Naive thymus-derived CD8-positive, alpha-beta T cell (primary cell): Measurements from ENCODE around the gene FETUB. TPM values are rescaled to one million over a fixed set of nuclear protein-coding genes. Genes with fewer than 3 reads are reported as not detected.
"Not testable (repeated sequence)": the region's sequence is repeated elsewhere in the genome, so short reads cannot be mapped to it uniquely, and the experiment has no call there.

Experiments used
- ATAC-seq, 2 donors: fragments of 150-1000 bp; cut with Tn5 transposase in 1 of 2; sonication (Bioruptor Pico), chemical (Tn5 transposase) in 1 of 2; 1 replicate in 1 of 2; 2 replicates in 1 of 2; pipeline ENCODE4 v1.10.0; 2021; ENCODE audit warnings: mild to moderate bottlenecking in 2 of 2, moderate library complexity in 2 of 2
- POLR2A ChIA-PET: fragments of 350-600 bp; sonication (Branson Sonifier 250); formaldehyde crosslinking; loops from one replicate; lab custom pipeline; 2021; ENCODE audit warnings: antibody characterized with exemption; lab: Charles Lee
- DNase-seq, 10 donors: peaks; one replicate each; pipeline versions ENCODE4 v3.0.0 to v3.0.0-alpha.2; 2020 to 2022
- H3K27ac Mint-ChIP-seq, 10 donors: one replicate each; pipeline ENCODE4 v1.8.0; 2020 to 2022; ENCODE audit warnings: mild to moderate bottlenecking in 10 of 10, mixed read lengths in 10 of 10, moderate library complexity in 4 of 10, inconsistent platforms in 1 of 10
- H3K27me3 Mint-ChIP-seq, 5 donors: one replicate each; pipeline ENCODE4 v1.8.0; 2021 to 2022; ENCODE audit warnings: mixed read lengths in 5 of 5
- H3K36me3 Mint-ChIP-seq, 3 donors: one replicate each; pipeline ENCODE4 v1.8.0; 2020 to 2022; ENCODE audit warnings: mixed read lengths in 3 of 3, mild to moderate bottlenecking in 2 of 3, inconsistent platforms in 1 of 3
- H3K4me1 Mint-ChIP-seq, 4 donors: one replicate each; pipeline ENCODE4 v1.8.0; 2021 to 2022; ENCODE audit warnings: mixed read lengths in 4 of 4
- H3K4me3 Mint-ChIP-seq, 10 donors: one replicate each; pipeline ENCODE4 v1.8.0; 2020 to 2022; ENCODE audit warnings: mild to moderate bottlenecking in 10 of 10, mixed read lengths in 10 of 10, moderate library complexity in 6 of 10, inconsistent platforms in 1 of 10
- H3K9me3 Mint-ChIP-seq, 9 donors: one replicate each; pipeline ENCODE4 v1.8.0; 2020 to 2022; ENCODE audit warnings: mixed read lengths in 9 of 9, mild to moderate bottlenecking in 3 of 9, inconsistent platforms in 1 of 9, moderate library complexity in 1 of 9
- polyA plus RNA-seq, 3 donors: library from polyadenylated mRNA; unstranded; fragments of 300-500 nt; fragmentation: Illumina TruSeq; gene quantifications; one replicate each; pipeline ENCODE4 v1.2.3, GENCODE V29; 2021
- total RNA-seq, 8 experiments: library from RNA in 2 of 8; stranded (reverse) in 2 of 8; gene quantifications; one replicate each; pipeline ENCODE4 v1.2.3 and lab custom pipeline; 2021 to 2026

Gene FETUB
- total and polyA plus RNA-seq, 5 experiments from 2014 or later, result not detected

GRCh38 chr3:186627852-186628414 is 12.3 kb upstream of the FETUB start:
- H3K4me3 Mint-ChIP-seq, result no peak overlapping the region
- no peaks in the 10 kb centered on the region for H3K9me3 Mint-ChIP-seq
- H3K36me3 Mint-ChIP-seq, result no peaks in the 10 kb centered on the region
- no peak for DNase-seq
- ATAC-seq, result no peak
- POLR2A ChIA-PET, result no interaction called here
- no peak overlapping the region for H3K27ac Mint-ChIP-seq
- H3K4me1 Mint-ChIP-seq, result no peaks in the 10 kb centered on the region
- H3K27me3 Mint-ChIP-seq, result peaks cover 3 to 17% (median 4%) of the 10 kb centered on the region in 5 donors

- POLR2A ChIA-PET, result no interaction called here
- ATAC-seq (no peak), DNase-seq (no peak)
- H3K27ac Mint-ChIP-seq, result no peak overlapping the region
- H3K36me3 Mint-ChIP-seq, result no peaks in the 10 kb centered on the region
- H3K27me3 Mint-ChIP-seq, result peaks cover 0 to 14% (median 4%) of the 10 kb centered on the region in 5 donors
- no peak overlapping the region for H3K4me3 Mint-ChIP-seq
- H3K4me1 Mint-ChIP-seq, result no peaks in the 10 kb centered on the region
- no peaks in the 10 kb centered on the region for H3K9me3 Mint-ChIP-seq
Observed at GRCh38 chr3:186628756-186629155, 11.4 kb upstream of the FETUB start.

GRCh38 chr3:186630950-186631641 is 9.1 kb upstream of the FETUB start:
- ATAC-seq (no peak), DNase-seq (no peak)
- H3K4me1 Mint-ChIP-seq, result no peaks in the 10 kb centered on the region
- H3K9me3 Mint-ChIP-seq, result no peaks in the 10 kb centered on the region
- peaks cover 0 to 18% (median 4%) of the 10 kb centered on the region in 5 donors for H3K27me3 Mint-ChIP-seq
- H3K36me3 Mint-ChIP-seq, result no peaks in the 10 kb centered on the region
- H3K27ac Mint-ChIP-seq, result no peak overlapping the region
- POLR2A ChIA-PET, result no interaction called here
- no peak overlapping the region for H3K4me3 Mint-ChIP-seq

GRCh38 chr3:186633481-186633880 is 6.7 kb upstream of the FETUB start:
- H3K9me3 Mint-ChIP-seq, result no peaks in the 10 kb centered on the region
- POLR2A ChIA-PET, result no interaction called here
- no peaks in the 10 kb centered on the region for H3K36me3 Mint-ChIP-seq
- no peak overlapping the region for H3K4me3 Mint-ChIP-seq
- H3K4me1 Mint-ChIP-seq, result no peaks in the 10 kb centered on the region
- DNase-seq (no peak), ATAC-seq (no peak)
- H3K27me3 Mint-ChIP-seq, result peaks cover 0 to 19% (median 7%) of the 10 kb centered on the region in 5 donors
- H3K27ac Mint-ChIP-seq, result no peak overlapping the region

- H3K27ac Mint-ChIP-seq, H3K9me3 Mint-ChIP-seq, ATAC-seq, H3K4me3 Mint-ChIP-seq, H3K4me1 Mint-ChIP-seq, DNase-seq, H3K36me3 Mint-ChIP-seq, POLR2A ChIA-PET: not testable (repeated sequence)
- peaks cover 0 to 18% (median 15%) of the 10 kb centered on the region in 5 donors for H3K27me3 Mint-ChIP-seq
Observed at GRCh38 chr3:186634207-186634606, 6.0 kb upstream of the FETUB start.

- POLR2A ChIA-PET, result no interaction called here
- Mint-ChIP-seq H3K9me3 (no peaks in the 10 kb centered on the region), H3K4me1 (no peaks in the 10 kb centered on the region), H3K36me3 (no peaks in the 10 kb centered on the region), H3K27ac (no peak overlapping the region), H3K4me3 (no peak overlapping the region), H3K27me3 (peaks cover 0 to 18% (median 12%) of the 10 kb centered on the region in 5 donors)
- DNase-seq, result no peak
- no peak for ATAC-seq
Observed at GRCh38 chr3:186635532-186635931, 4.7 kb upstream of the FETUB start.

- no peak for ATAC-seq
- peaks cover 0 to 14% (median 9%) of the 10 kb centered on the region in 5 donors for H3K27me3 Mint-ChIP-seq
- POLR2A ChIA-PET, result no interaction called here
Observed at GRCh38 chr3:186636536-186636935, 3.7 kb upstream of the FETUB start.

GRCh38 chr3:186637686-186638085 is 2.5 kb upstream of the FETUB start:
- Mint-ChIP-seq H3K27me3 (peaks cover 0 to 20% (median 9%) of the 10 kb centered on the region in 5 donors), H3K4me1 (no peaks in the 10 kb centered on the region), H3K9me3 (no peaks in the 10 kb centered on the region), H3K4me3 (no peak overlapping the region), H3K27ac (no peak overlapping the region), H3K36me3 (no peaks in the 10 kb centered on the region)
- POLR2A ChIA-PET, result no interaction called here
- ATAC-seq, result no peak
- no peak for DNase-seq

More at GRCh38 chr3:186636536-186636935, 3.7 kb upstream of the FETUB start:
- Mint-ChIP-seq H3K4me3 (no peak overlapping the region), H3K9me3 (no peaks in the 10 kb centered on the region), H3K4me1 (no peaks in the 10 kb centered on the region), H3K27ac (no peak overlapping the region), H3K36me3 (no peaks in the 10 kb centered on the region)
- DNase-seq, result no peak

- Mint-ChIP-seq H3K36me3 (no peaks in the 10 kb centered on the region), H3K4me3 (no peak overlapping the region), H3K4me1 (no peaks in the 10 kb centered on the region), H3K9me3 (no peaks in the 10 kb centered on the region), H3K27ac (no peak overlapping the region), H3K27me3 (peaks cover 0 to 22% (median 9%) of the 10 kb centered on the region in 5 donors)
- DNase-seq (no peak), ATAC-seq (no peak)
- POLR2A ChIA-PET, result no interaction called here
Observed at GRCh38 chr3:186638259-186638658, 1.9 kb upstream of the FETUB start.

GRCh38 chr3:186640473-186640818 is 247 bp downstream of the FETUB start:
- H3K36me3 Mint-ChIP-seq, result no peaks in the 10 kb centered on the region
- DNase-seq (no peak), ATAC-seq (no peak)
- no peaks in the 10 kb centered on the region for H3K9me3 Mint-ChIP-seq
- no peaks in the 10 kb centered on the region for H3K4me1 Mint-ChIP-seq
- H3K4me3 Mint-ChIP-seq, result no peak overlapping the region
- H3K27ac Mint-ChIP-seq, result no peak overlapping the region
- POLR2A ChIA-PET, result no interaction called here
- peaks cover 0 to 22% (median 8%) of the 10 kb centered on the region in 5 donors for H3K27me3 Mint-ChIP-seq

- peaks cover 0 to 22% (median 8%) of the 10 kb centered on the region in 5 donors for H3K27me3 Mint-ChIP-seq
- H3K4me3 Mint-ChIP-seq, result no peak overlapping the region
- no peaks in the 10 kb centered on the region for H3K9me3 Mint-ChIP-seq
Observed at GRCh38 chr3:186640929-186641328, 730 bp downstream of the FETUB start.

GRCh38 chr3:186642014-186642413 is 1.8 kb downstream of the FETUB start:
- Mint-ChIP-seq H3K36me3 (no peaks in the 10 kb centered on the region), H3K4me3 (no peak overlapping the region), H3K9me3 (no peaks in the 10 kb centered on the region), H3K27me3 (peaks cover 0 to 20% (median 7%) of the 10 kb centered on the region in 5 donors), H3K4me1 (no peaks in the 10 kb centered on the region), H3K27ac (peak overlapping the region in 1 of 10 donors; percentile 14)
- POLR2A ChIA-PET, result interaction anchor here (1.0 kb wide), 1 partner anchor 141 kb away, joined by 3 read pairs; the partner anchor contains the start of gene EIF4A2
- DNase-seq (no peak), ATAC-seq (no peak)

More at GRCh38 chr3:186640929-186641328, 730 bp downstream of the FETUB start:
- H3K27ac Mint-ChIP-seq, result no peak overlapping the region
- POLR2A ChIA-PET, result interaction anchor here (0.5 kb wide), 1 partner anchor 667 kb away, joined by 3 read pairs; no protein-coding TSS in a partner anchor
- no peaks in the 10 kb centered on the region for H3K4me1 Mint-ChIP-seq
- DNase-seq (no peak), ATAC-seq (no peak)
- H3K36me3 Mint-ChIP-seq, result no peaks in the 10 kb centered on the region

GRCh38 chr3:186643493-186643892 is 3.3 kb downstream of the FETUB start:
- Mint-ChIP-seq H3K4me1 (no peaks in the 10 kb centered on the region), H3K9me3 (no peaks in the 10 kb centered on the region), H3K4me3 (no peak overlapping the region), H3K27me3 (peaks cover 0 to 19% (median 5%) of the 10 kb centered on the region in 5 donors), H3K36me3 (no peaks in the 10 kb centered on the region), H3K27ac (no peak overlapping the region)
- DNase-seq, result no peak
- POLR2A ChIA-PET, result no interaction called here
- no peak for ATAC-seq
